CD4-positive, alpha-beta T cell treated with Interleukin-6 for 4 hours (primary cell): ENCODE measurements around the gene ATG16L1.
A peak's percentile ranks its signal among the peaks of the same experiment; 100 is the strongest.

Experiments
- DNase-seq: peaks from one replicate; pipeline ENCODE4 v3.0.0-alpha.2; 2020; ENCODE audit warnings: mixed read lengths

ATG16L1 gene

GRCh38 chr2:233227346-233227978 is 24.0 kb upstream of the ATG16L1 start:
- no peak for DNase-seq

DNA sequence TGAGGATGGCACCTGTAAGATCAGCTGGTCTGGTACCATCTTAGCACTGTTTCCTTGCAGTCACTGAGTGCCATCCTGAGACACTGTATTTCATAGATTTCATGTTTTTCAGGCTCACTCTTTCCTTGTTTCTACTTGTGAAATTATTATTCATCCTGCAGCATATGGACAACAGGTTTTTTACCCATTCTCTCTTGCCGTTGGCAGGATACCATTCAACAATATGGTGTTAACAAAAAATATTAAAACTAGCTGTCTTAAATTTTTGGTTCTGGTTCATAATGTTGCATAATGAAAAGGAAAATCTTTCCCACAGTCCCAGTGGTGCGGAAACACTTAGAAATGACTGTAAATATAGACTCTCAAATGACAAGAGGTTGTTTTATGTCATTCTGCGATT is 23.1 kb upstream of the ATG16L1 start:
- no peak for DNase-seq

GRCh38 chr2:233233618-233234230 is 17.7 kb upstream of the ATG16L1 start:
- no peak for DNase-seq

DNA sequence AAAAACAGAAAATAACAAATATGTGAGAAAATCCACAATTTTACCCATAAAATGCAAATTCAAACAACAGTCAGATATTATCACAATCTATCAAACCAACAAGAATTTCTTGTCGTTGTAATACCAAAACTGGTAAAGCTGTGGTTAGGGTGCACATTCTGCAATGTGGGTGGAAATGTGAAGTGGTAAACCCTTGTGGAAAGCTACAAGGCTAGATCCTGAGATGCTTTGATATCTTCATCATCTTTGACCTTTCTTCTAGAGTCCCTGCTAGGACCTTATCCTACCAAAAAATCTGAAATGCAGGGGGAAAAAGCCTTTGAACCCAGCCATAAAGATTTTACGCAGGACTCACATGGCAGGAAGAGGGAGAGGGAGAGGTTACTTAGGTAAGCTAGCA is 17.2 kb upstream of the ATG16L1 start:
- no peak for DNase-seq

DNA sequence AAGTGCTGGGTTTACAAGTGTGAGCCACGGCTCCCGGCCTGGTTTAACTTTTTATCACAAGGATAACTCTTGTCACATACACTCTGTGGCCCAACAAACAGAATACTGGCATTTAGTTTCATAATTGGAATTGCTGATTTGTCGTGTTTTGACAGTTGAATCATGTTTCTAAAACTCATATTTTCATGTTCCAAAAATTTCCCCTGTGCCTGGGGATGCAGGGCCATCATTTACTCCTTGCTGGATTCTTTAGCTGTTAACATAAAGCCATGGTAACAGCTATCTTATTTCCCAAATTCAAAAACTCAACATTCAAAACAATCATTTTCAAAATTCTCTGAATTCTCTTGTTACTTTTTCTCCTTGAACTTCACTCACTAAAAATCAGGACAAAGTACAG is 16.5 kb upstream of the ATG16L1 start:
- DNase-seq: no peak

DNA sequence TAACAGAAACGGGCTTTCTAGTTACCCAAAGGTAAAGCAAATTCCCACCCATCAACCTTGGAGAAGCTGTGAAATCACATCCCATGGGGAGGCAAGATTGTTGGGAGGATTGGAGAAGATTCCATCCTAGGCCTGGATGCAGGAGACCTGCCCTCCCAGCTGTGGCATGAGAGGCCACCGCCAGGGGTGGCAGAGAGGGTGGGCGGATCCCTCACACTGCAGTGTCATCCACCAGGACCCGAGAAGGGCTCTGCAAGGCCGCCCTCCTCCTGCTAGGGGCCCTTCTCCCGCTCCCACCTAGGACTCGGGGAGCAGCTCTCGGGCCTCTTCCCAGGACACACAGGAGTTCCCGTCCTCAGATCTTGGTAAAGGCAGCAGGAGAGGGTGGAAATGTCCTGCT is 15.5 kb upstream of the ATG16L1 start:
- no peak for DNase-seq

GRCh38 chr2:233236820-233237589 is 14.5 kb upstream of the ATG16L1 start:
- DNase-seq: no peak

GRCh38 chr2:233240897-233241296 is 10.6 kb upstream of the ATG16L1 start:
- peak; percentile 58 for DNase-seq

DNA sequence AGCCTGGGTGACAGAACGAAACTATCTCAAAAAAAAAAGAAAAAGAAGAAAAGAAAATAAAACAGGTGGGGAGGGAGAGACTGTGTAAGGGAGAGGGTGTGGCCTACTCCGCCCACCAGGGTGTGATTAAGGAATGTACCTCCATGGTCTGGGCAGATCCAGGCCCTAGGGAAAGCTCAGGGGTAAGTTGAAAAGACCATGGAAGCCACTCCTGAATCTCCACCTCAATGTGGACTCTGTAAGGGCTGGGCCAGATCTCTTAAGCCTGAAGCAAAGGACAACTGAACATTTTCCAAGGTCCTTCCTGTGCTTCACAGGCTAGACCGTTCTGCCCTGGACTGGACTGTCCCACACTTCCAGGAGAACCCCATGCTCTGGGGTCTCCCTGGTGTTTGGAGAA is 9.7 kb upstream of the ATG16L1 start:
- DNase-seq: no peak

- DNase-seq: peak; percentile 17
Measured at GRCh38 chr2:233242231-233242927, 9.1 kb upstream of the ATG16L1 start.

- DNase-seq: no peak
Measured at GRCh38 chr2:233243348-233243747, 8.1 kb upstream of the ATG16L1 start.

DNA sequence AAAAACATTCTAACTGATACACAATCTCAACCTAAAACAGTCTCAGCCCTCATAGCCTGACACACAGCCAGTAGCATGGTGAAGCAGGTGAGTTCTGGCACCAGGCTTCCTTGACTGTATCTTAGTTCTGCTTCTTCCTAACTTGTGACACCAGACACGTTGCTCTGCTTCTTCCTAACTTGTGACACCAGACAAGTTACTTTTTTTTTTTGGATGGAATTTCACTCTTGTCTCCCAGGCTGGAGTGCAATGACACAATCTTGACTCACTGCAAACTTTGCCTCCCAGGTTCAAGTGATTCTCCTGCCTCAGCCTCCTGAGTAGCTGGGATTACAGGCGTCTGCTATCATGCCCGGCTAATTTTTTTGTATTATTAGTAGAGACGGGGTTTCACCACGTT is 6.7 kb upstream of the ATG16L1 start:
- DNase-seq: no peak

- DNase-seq: no peak
Measured at GRCh38 chr2:233245406-233245805, 6.1 kb upstream of the ATG16L1 start.

GRCh38 chr2:233247116-233247515 is 4.4 kb upstream of the ATG16L1 start:
- DNase-seq: no peak

DNA sequence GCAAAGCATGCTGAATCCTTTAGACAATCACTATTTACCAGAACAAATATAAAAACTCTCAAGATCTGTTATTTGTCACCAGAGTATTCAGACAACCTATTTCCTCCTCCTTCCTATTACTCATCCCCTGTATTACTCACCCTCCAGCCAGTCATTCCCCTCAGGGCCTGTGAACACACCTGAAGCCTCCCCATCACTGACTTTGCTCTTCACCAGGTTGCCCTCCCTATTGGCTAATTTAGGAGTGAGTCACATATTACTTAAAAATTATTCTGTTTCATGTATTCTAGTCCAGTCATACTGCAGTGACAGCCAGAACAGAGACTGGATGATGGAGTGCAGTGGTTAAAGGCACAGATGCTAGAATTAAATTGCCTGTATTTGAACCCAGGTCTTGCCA is 3.7 kb upstream of the ATG16L1 start:
- DNase-seq: peak; percentile 79

DNA sequence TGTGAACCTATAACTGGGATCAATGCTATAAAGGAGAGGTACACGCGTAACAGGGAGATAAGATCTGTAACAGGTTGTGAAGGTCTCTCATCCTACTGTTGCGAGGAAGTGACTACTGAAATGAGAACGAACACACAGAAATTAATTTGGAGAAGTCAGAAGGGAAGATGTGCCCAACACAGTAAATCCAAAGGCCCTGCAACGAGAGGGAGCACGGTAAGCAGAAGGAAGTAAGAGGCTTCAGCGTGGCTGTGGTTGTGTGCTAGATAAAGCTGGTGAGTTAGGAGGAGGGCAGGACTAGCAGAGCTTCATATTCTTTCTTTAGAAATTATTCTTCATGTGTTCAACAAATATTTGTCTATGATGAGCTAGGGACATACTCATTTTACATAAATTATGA is 2.5 kb upstream of the ATG16L1 start:
- DNase-seq: peak; percentile 37

DNA sequence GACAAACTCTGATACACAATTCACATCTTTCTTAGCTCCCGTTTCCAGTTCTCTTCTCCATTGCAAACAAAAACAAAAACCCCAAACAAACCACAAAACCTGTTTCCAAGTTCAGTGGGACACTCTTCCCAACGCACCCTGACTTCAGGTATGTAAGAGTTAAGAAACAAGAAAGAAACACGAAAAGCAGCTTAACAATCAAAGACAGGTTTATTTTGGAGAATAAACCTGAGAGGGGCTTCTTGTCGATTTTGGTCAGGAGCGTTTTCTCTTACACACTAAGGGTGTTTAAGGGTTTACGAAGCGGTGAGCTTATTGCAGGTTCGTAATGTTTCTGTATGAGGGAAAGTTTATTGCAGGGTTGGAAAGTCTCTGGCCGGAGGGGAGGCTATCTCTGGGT is 905 bp upstream of the ATG16L1 start:
- no peak for DNase-seq

DNA sequence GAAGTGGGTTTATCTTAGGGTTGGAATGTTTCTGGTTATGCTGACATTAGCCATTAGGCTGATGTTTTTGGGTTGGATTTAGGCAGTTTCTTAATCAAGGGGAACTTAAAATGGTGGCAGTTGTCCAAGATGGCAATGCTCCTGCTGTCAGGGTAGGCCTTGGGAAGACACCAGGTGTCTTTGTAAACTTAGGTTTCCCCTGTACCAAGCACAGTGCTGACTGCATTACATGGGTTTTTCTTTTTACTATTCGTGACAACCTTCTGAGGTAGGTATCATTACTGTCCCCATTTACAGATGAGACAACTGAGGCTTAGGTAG is 528 bp upstream of the ATG16L1 start:
- DNase-seq: no peak

DNA sequence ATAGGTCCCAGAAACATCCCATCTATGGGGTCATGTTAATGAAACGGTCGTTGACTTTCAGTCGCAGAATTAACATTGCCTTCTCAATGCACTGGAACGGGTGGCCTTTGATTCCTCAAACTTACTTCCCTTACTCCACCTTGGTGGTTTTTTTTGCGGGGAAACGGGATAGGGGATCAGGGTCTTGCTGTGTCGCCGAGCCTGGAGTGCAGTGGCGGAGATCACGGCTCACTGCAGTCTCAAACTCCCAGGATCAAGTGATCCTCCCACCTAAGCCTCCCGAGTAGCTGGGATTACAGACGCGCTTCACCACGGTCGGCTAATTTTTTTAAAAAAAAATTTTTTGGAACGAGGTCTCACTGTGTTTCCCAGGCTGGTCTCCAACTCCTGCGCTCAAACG is 754 bp downstream of the ATG16L1 start:
- no peak for DNase-seq

- no peak for DNase-seq
Measured at GRCh38 chr2:233255151-233255550, 3.7 kb downstream of the ATG16L1 start.

DNA sequence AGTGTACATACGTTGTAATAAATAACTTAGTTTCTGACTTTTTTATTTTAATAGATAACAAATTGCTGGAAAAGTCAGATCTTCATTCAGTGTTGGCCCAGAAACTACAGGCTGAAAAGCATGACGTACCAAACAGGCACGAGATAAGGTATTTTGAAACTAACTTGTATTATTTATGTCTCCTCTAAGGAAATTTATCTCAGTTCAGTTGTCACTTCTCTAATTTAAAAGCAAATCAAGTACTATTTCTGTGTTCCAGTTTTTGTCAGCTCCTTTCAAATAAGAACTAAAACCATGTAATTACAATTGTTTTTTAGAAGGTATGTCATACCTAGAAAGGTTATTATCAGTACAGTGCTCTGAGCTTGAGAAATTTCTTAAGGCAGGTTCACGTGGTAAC is 4.6 kb downstream of the ATG16L1 start:
- no peak for DNase-seq

- no peak for DNase-seq
Measured at GRCh38 chr2:233258211-233258610, 6.7 kb downstream of the ATG16L1 start.

DNA sequence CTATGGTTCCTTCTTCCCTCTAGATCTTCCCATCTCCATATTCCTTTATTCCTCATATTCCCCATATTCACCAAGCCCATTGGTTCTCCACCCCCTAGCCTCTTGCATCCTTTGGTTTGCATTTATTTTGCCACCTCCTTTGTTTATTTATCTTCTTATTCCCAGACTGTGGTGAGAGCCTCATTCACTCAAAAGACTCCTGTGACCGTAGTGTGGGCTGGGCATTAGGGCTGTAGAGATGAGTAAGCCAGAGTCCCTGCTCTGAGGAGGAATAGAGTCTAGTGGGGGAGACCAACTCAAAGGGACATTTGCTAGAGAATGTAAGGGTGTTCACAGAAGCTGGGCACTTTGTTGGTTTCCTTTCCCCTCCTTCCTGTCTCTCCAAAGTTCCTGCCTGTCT is 8.3 kb downstream of the ATG16L1 start:
- DNase-seq: no peak

DNA sequence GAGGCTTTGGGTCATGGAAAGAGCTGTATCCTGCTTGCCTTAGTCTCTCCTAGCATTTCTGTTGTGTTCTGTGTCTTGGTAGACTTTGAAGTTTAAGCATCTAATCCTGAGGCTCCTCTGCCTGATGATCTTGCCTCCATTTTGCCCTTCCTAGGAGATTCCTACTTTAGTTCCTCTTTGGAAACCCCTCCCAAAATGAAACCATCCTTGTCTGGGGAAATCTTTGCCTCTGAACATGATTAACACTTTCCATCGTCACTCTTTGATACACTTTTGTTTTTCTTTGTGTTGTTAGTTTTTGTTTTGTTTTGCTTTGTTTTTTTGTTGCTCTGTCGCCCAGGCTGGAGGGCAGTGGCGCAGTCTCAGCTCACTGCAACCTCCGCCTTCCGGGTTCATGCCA is 9.2 kb downstream of the ATG16L1 start:
- no peak for DNase-seq
